Measurements from ENCODE around the gene FUNDC2.

FUNDC2 gene

DNA sequence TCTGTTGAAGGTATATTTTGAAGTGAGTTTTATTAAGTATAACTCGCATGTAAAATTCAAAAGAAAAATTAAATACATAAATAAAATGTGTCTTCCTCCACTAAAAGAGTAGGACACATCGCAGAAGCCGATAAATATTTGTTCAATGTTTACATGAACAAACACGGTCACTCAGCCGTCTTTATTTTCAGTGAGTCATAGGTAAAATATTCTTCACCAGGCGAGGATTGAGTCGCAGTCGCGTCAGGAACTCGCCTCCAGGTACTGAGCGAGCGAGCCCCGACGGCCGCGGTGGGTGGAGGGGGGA lies 271 bp upstream of the FUNDC2 start:
- DNase-seq = no peak

DNA sequence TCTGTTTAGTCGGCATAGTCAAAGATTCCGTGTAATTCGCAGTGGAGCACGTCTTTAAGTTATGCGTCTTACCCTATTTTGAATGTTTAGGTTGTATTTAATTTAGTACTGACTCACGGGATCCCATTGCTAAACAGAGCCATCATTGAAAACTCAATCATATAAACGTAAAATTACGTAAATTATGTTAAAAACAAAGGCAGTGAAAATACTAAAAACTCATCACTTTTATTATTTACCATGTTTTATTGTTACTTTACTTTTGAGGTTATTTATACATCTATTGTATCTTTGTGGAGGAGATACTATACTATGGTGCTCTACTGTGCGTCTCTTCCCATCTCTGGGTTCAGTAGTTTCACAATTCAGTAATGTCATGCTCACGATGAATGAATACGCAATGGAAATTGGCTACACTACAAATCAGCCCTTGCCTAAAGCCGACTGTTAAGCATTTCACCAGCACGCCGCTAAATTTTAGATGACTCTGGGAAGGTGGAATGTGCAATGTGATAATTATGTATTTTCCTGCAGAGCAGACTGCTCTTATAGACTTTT lies 944 bp downstream of the FUNDC2 start:
- DNase-seq = peak; percentile 18

DNA sequence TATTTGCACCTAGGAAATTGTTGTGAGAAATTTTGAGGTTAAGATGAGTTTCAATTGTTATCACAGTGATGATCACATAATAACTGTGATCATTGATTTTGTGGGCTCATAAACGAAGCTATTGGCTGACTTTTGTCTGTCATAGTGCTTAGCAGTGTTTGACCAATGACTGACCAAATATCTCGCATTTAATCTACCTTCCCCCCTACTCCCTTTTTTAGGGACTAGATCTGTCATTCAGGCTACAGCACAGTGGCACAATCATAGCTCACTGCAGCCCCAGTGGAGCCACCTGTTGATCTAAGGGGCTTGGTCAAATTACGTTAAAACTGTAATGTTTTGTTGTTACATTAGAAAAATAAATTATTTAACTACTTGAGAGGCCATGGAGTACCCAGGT lies 1.5 kb downstream of the FUNDC2 start:
- peak; percentile 5 for DNase-seq

DNA sequence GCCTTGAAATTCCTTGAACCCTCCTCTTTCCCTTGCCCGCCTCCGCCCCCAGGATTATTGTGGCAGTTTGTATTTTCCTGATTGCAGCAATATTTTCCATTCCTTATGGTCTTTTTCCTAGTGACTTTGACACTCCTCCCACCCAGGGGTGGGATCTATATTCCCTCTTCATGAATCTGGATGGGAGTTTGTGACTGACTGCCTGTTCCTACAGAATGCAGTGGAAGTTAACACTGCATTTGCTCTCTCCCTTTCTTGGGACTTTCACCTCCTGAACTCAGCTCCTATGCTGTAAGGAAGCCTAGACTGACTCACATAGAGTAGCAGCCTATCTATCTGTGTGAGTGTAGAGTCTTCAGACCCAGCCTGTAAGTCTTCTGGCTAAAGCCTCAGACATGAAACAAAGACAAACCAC lies 2.2 kb downstream of the FUNDC2 start:
- DNase-seq = no peak

DNA sequence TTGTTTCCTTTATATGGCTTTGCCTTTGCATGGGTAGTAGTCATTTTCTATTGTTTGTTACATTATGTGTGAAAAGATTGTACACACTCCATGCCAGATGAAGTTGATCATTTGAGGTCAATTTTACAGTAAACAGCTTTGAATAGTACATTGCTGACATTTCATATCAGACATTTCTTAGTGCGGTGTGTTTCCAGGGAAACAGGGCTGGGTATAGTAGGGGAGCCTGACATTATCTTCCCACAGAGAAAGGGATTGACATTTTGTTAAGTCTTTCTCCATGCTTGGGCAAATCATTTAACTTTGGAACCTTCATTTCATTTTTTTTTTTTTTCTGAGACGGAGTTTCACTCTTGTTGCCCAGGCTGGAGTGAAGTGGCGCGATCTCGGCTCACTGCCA lies 5.0 kb downstream of the FUNDC2 start:
- DNase-seq = no peak

DNA sequence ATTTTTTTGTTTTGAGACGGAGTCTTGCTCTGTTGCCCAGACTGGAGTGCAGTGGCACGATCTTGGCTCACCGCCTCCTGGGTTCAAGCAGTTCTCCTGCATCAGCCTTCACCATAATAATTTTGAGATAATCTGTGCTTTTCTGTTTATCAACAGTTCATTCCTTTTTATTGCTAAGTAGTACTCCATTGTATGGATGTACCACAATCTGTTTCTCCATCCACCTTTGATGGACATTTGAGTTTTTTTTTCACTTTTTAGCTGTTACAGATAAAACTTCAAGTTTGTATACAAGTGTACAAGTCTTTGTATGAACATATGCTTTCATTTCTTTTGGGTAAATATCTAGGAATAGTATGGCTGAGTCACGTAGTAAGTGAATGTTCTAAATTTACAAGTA lies 9.0 kb downstream of the FUNDC2 start:
- no peak for DNase-seq

DNA sequence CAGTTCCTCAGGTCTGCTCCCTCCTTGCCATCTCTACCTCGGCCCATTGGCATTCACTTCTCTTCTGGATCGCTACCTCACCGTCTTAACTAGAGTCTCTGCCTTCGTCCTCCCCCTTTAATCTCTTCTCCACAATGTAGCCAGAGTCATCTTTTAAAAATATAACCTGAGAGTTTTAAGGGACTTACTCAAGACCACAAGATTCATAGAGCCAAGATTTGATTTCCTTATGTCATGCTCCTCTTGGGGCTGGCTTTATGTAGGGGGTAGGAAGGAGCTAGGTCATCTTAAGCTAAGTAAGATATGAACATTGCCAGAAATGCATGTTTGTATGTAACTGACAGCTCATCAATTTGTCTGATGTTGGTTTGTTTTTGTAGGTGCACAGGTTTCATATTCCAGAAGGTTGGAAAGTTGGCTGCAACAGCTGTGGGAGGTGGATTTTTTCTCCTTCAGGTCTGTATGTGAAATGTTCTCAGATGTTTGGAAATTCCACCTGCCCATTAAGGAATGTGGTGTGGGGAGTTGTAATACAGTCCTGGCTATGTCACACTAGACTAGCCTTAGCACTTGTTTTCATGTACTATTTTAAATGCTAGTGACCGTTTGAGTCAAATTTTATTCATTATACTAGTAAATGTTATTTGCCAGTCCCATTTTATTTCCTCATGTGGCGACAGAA lies 19.6 kb downstream of the FUNDC2 start:
- no peak for DNase-seq

DNA sequence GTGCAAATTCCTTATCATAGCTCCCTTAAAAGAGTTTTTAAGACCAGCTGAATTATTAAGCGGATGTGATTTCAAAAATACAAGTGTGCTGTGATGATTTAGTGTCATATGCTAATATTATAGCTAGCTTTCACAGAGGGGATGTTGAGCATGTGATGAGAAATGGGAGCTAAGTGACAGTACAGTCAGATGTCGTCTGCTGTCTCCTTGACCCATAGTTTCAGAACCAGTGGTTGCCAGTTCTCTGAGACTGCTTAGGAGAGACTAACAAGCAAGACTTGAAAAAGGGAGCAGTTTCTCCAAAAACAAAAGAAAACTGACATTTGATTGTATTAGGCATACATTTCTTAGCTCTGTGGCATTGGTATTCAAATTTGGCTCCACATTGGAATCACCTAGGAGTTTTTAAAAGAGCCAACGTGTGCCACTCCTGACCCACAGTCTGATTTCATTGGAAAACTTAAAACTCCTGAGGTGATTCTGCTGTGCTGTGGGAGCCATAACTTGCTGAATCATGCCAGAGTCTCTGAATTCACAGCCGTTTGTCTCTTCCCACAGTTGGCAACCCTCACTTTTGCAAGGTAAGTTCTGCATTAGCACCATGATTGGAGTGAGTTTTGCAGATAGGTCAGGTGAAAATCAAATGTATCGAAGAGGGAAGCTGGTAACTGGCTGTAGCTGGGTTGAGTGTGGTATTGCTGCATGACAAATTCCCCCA lies 20.3 kb downstream of the FUNDC2 start:
- no peak for DNase-seq

DNA sequence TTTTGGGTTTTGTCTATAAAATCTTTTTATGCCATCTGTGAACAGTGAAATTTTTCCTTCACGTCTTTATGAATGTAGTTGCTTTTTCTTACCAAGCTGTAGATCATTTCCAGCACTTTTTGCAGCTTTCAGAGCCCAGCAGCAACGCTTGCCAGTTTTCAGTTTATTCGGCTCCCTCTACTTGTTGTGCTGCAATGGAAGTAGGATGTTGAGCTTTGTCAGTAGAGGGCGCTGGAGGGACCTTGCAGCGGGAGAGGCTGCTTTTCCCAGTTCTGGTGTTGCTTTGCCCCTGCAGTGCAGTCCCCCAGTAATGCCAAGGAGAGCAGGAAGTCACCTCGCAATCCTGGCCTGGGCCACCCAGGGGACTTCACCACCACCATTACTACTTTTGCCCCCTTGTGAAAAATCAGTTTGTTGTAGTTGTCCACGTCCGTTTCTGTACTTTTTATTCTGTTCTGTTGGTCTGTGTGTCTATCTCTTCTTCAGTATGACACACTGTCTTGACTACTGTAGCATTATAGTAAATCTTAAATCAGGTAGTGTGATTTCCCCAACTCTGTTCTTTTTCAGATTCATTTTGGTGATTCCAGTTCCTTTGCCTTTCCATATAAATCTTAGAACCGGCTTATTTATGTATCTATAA lies 22.5 kb downstream of the FUNDC2 start:
- DNase-seq = no peak

DNA sequence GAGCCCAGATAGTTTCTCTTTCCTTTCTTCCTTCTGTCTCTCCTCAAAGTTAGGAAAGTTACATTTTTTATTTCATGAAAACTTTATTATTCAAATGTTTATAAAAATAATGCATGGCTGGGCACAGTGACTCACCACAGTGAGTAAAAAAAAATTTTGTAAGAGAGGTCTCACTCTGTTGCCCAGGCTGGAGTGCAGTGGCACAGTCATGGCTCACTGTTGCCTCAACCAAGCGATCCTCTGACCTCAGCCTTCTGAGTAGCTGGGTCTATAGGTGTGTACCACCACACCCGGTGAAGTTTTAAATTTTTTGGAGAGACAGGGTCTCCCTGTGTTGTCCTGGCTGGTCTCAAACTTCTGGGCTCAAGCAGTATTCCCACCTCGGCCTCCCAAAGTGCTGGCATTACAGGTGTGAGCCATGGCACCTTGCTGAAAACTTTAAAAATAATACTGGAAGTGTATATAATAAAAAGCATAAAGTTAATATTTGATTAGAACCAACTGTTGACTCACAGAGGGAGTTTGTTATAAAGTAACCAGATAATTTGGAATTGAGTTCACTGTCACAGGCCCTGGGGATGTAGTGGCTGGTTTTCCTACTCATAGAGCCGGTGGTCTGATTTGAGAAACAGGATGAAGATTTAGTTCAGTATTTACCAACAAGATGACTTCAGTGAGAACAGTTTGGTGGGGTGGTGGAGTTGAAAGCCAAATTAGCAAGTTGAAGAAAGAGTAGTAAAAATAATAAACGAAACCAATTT lies 26.3 kb downstream of the FUNDC2 start:
- no peak for DNase-seq

DNA sequence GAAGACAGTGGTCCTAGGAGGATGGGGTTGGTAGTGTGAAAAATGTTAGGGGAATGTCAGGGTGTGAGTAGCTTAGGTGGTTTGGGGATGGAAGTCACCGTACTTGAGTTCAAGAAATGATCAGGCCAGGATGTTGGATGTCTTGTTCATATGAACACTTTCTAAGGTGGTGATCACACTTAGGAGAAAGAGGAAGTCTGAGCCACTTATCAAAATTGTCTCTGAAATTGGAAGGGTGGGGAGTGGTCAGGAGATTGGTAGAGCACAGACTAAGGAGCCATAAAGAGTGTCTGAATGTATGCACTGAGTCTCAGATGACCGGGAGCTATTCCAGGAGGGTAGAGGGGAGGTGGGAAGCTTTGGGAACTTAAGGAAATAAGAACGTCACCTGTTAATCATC lies 27.0 kb downstream of the FUNDC2 start:
- no peak for DNase-seq

DNA sequence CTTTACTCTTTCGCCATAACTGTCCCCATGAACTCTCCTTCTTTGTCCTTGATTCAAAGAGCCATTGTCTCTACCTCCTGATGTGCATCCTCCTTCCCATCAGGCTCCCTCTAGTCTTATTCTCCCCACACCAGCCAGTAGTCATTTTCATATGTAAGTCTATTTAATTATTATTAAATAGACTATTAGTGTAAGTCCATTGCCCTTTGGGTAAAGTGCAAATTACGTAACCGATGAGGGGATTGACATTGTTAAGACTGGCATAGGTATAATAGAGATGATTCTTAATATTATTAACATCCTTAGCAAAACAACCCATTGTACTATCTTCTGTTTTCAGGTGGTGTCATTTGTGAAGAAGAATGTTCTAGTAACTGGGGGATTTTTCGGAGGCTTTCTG lies 27.6 kb downstream of the FUNDC2 start:
- no peak for DNase-seq

DNA sequence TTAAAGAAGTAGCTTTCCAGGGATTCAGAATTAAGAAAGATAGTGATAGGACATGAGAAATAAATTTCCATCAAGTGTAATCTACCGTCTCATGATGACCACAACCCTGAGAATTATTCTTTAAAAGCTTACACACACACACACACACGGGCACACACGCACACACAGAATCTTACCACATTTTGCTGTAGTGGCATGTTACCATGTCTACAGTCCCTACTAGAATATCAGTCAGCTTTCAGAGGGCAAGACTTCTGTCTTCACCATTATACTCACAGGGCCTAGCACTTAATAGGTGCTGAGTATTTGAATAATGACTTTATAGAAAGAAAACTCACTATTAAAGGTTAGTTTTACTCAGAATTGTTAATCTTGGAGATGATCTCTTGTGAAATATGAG lies 28.9 kb downstream of the FUNDC2 start:
- no peak for DNase-seq

DNA sequence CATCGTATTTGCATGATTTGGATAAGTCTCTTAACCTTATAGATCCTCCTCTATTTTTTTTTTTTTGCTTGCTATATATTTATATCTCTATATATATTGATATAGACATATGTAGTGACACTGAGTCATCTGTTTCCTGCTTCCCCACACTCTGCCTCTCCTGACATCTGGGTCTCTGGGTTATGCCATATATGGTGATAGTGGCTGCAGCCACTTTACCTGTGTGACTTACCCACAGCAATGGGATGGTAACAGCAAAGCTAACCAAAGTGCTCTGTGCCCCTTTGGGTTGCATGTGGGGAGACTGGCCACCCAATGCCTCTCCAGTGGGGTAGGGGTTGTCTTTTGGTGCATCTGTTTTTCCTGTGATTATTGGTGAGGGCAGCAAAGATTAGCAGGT lies 29.8 kb downstream of the FUNDC2 start:
- no peak for DNase-seq

DNA sequence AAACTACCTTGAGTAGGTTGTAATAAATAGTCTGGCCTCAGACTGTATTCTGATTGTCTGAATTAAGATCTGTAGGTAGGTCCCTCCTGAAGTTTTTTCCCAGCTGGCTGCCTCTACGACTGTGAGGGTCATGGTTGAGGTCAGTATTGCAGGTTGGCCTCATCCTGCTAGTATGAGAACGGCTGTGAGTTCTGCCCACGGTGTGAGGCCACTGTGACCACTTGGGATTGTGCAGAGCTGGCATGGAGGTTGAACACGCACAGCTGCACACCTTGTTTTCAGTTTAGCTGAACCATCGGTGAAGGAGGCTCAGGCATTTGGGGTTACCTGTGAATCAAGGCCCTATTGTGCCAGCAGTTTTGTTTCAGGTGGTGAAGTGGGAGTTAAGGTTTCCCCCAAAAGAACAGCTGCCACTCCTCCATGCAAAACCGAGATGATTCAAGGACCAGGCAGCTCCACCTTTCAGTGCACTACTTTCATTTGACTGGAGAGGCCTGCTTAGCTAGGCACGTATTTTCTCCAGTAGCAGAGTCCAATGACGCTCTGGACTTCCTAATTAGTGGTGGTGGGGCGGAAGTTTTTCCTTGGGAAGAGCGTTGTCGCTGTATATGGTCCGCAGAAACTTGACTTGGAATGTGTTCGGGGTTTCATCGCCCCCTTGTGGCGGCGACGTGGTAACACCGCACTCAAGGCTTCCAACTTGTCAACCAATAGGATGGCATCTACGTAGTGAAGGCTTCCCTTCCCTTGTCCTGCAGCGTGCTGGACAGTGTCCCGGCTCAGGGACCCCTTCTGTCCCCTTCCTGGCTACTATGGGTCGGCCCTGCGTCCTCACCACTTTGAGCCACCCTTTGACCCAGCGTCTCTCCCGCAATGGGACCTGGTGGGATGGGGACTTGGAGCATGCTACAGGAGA lies 30.5 kb downstream of the FUNDC2 start:
- no peak for DNase-seq

DNA sequence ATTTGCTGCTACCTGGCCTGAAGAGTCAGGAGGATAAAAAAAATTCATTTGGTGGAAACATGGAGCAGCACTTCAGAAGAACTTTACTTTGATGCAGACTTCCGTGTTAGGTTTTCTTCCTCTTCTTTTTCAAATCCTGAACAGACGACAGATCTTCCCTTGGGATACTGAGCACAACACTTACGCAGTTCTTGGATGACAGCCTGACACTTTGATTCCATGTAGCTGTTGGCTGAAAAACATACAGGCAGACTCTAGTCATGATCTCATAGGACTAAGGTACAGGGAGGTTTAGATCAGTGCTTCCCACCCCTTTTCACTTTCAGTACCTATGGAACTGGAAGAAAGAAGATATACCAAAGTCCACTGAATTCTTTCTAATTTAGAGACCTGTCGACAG lies 35.1 kb downstream of the FUNDC2 start:
- no peak for DNase-seq

DNA sequence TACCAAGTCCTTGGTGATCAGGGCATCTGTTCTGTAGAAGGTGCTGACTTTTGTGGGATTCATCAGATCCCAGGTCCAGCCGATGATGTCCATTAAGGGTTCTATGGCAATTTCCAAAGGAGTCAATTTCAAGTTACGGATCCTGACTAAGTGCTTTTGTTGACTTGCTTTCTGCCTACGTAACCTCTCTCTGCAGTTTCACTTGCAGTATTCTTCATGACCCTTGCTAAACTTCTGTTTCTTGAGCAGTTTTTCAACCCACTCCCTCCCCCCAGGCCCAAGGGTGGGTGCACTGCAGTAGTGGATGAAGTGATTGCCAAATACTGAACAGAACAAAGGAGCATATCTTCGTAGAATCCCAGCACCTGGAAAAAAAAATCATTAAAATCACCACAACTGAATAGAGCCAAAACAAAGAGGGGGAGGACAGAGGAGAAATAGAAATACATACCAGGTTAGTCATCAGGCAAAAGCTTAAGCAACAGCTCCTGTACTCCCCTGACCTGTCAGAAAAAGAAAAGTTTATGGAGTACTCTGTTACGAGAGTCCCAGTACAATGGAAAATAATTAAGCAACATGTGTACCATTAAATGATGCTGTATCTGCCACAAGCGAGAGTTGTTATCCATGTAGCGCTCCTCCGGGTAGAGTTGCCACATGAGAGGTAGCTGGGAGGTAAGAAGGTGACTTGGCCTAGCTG lies 38.5 kb downstream of the FUNDC2 start:
- no peak for DNase-seq

DNA sequence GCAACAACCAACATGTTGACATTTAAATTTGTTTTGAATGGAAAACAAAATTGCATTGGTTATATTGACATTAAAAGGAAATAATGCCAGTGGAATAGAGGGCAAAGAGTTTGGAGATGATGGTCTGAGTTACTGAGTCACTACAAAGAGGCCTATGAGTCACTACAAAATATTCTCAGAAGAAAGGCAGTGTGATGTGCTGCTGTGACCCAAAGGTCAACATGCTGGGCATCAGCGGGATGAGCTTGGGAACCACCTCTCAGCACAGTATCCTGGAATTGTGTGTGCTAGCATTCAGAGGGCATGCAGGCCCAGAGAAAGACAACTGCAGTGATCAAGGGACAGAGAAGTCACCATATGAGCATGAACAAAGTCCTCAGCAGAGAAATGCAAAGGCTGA lies 41.5 kb downstream of the FUNDC2 start:
- DNase-seq = no peak

DNA sequence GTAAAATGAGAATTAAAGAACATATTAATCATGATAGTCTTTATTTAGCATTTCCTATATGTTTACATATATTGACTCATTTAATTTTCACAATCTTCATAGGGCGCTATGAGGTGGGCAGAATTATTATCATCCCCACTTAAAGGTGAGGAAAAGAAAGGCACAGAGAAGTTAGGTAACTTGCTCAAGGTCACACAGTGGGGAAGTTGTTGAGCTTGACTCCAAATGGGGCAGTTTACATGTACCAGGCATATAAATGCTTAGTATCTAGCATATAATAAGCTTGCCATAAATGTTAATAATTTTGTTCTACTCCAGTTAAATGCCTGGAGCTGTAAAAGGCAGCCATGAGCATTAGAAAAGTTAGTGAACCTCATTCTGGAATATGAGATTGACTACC lies 42.8 kb downstream of the FUNDC2 start:
- DNase-seq = no peak

DNA sequence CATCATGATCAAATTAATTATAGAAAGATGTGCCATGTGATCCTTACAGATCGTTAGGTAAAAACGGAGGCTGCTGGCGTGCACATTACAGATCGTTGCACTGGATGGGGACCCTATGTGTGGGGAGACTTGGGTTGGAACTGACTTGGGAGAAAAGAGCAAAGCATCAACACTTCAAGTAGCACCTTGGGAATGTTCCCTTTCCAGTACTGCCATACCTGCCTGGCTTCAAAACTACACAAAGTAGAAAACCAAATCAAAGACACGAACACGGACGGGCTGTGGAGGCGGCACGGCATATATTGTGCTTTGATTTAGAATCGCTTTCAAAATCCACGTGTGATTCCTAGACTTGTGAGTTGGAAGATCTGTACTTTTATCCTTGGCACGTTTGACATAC lies 43.4 kb downstream of the FUNDC2 start:
- DNase-seq = no peak

DNA sequence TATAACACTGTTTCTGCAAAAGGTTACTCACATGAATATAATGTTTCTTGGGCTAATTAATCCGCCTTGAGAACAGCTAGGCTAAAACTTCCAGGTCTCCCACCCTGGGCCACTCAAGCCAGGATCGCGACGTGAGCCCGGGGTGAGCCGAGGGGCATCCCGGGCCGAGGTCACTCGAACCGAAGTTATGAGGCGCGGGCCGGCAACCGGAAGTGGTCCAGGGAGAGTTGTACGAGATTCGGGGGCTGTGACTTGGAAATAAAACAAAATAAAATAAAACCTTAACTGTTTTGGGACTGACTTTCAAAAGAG lies 44.0 kb downstream of the FUNDC2 start:
- no peak for DNase-seq

Data from DMS79 treated with DMSO at 0.1 percent for 48 hours (cell line).